IgD-negative memory B cell (primary cell): ENCODE measurements around the gene GPR25. TPM values are rescaled to one million over a fixed set of nuclear protein-coding genes. Genes with fewer than 3 reads are reported as not detected.

Source experiments
- H3K27ac Mint-ChIP-seq, 3 donors: one replicate each; pipeline ENCODE4 v1.8.0; 2020 to 2022; ENCODE audit warnings: mild to moderate bottlenecking in 3 of 3, mixed read lengths in 3 of 3, moderate library complexity in 1 of 3
- H3K27me3 Mint-ChIP-seq: one replicate; pipeline ENCODE4 v1.8.0; 2021; ENCODE audit warnings: mixed read lengths
- H3K36me3 Mint-ChIP-seq: one replicate; pipeline ENCODE4 v1.8.0; 2020; ENCODE audit warnings: mild to moderate bottlenecking, mixed read lengths
- H3K4me1 Mint-ChIP-seq, 3 donors: one replicate each; pipeline ENCODE4 v1.8.0; 2020 to 2022; ENCODE audit warnings: mixed read lengths in 3 of 3, mild to moderate bottlenecking in 1 of 3
- H3K4me3 Mint-ChIP-seq, 4 donors: one replicate each; pipeline ENCODE4 v1.8.0; 2020 to 2022; ENCODE audit warnings: mild to moderate bottlenecking in 4 of 4, mixed read lengths in 4 of 4, moderate library complexity in 3 of 4
- H3K9me3 Mint-ChIP-seq, 3 donors: one replicate each; pipeline ENCODE4 v1.8.0; 2020 to 2021; ENCODE audit warnings: mixed read lengths in 3 of 3, mild to moderate bottlenecking in 1 of 3
- polyA plus RNA-seq: library from polyadenylated mRNA; unstranded; fragments of 300-500 nt; fragmentation: Illumina TruSeq; gene quantifications from one replicate; pipeline ENCODE4 v1.2.3, GENCODE V29; 2021

Gene GPR25
- polyA plus RNA-seq, 1 donor from 2014 or later = 41.1 TPM

- Mint-ChIP-seq H3K27me3 (no peaks in the 10 kb centered on the region), H3K4me1 (peaks cover 50 to 60% (median 53%) of the 10 kb centered on the region in 3 donors), H3K36me3 (no peaks in the 10 kb centered on the region), H3K27ac (peak overlapping the region in 1 of 3 donors; percentile 33), H3K4me3 (peak overlapping the region in 1 of 4 donors; percentile 24), H3K9me3 (no peaks in the 10 kb centered on the region)
Measured at GRCh38 chr1:200866116-200866515, 6.7 kb upstream of the GPR25 start.

DNA sequence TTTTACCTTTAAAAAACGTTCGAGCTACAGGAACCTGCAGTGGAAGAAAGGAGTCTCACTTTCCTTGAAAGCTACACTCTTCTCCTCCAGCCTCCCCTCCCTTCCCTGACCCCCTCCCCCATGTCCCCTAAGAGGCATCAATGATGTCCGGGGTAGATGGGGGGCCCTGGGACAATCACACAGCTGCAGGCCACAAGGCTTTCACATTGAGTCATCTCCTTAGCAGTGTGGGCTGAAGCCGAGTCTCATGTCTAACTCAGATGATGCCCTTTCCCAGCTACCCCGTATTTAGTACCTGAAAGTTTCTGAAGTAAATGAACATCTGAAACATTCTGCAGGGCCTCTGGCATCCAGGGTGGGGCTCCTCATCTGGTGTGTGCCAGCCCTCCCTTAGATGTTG, 6.3 kb upstream of the GPR25 start:
- Mint-ChIP-seq H3K4me3 (peak overlapping the region in 1 of 4 donors; percentile 24), H3K36me3 (no peaks in the 10 kb centered on the region), H3K4me1 (peaks cover 55 to 64% (median 57%) of the 10 kb centered on the region in 3 donors), H3K27me3 (no peaks in the 10 kb centered on the region), H3K9me3 (no peaks in the 10 kb centered on the region), H3K27ac (peak overlapping the region in 1 of 3 donors; percentile 33)

- no peaks in the 10 kb centered on the region for H3K27me3 Mint-ChIP-seq
- peak overlapping the region in 3 of 4 donors; percentile 11 to 71 (median 24) for H3K4me3 Mint-ChIP-seq
- peak overlapping the region in 2 of 3 donors; percentile 78 to 91 for H3K27ac Mint-ChIP-seq
- H3K9me3 Mint-ChIP-seq = no peaks in the 10 kb centered on the region
- peaks cover 57 to 68% (median 60%) of the 10 kb centered on the region in 3 donors for H3K4me1 Mint-ChIP-seq
- no peaks in the 10 kb centered on the region for H3K36me3 Mint-ChIP-seq
Measured at GRCh38 chr1:200867018-200867811, 5.6 kb upstream of the GPR25 start.

GRCh38 chr1:200869376-200869752, 3.4 kb upstream of the GPR25 start:
- Mint-ChIP-seq H3K9me3 (no peaks in the 10 kb centered on the region), H3K27me3 (peaks cover 4% of the 10 kb centered on the region), H3K27ac (peak overlapping the region; percentile 52 to 96 (median 84)), H3K4me1 (peaks cover 49 to 58% (median 51%) of the 10 kb centered on the region in 3 donors), H3K36me3 (no peaks in the 10 kb centered on the region), H3K4me3 (peak overlapping the region; percentile 80 to 98 (median 88))

DNA sequence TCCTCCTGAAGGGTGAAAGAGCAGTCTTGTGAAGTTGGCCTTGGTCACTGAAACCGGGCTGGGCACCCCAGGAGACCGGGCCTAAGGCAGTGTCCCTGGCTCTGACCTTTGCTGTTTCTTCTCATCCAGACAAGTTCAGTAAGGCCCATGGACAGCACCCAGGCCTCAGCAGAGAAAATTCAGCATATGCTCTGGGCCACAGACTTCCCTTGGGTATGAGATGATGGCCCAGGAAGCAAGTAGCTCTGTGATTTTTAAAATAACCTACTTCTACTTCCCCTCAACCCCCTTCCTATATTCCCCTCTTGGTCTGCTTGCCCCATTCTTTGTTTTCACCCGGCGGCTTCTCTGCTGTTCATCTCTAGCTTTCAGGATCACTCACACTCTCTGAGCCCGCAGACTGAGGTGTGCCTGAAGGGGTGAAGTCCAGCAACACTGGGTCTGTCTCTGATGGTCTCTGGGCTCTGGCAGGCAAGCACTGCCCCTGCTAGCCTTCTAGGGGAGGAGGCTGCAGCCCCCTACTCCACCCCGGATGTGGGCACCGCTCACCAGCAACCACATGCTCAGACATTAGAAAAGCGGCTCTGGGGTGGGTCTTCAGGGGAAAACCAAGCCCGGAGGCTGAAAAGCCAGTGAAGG, 2.9 kb upstream of the GPR25 start:
- peaks cover 7% of the 10 kb centered on the region for H3K27me3 Mint-ChIP-seq

GRCh38 chr1:200873116-200873670, 412 bp downstream of the GPR25 start:
- peak overlapping the region; percentile 79 to 93 (median 88) for H3K4me3 Mint-ChIP-seq
- H3K27me3 Mint-ChIP-seq = peaks cover 8% of the 10 kb centered on the region
- peaks cover 43 to 59% (median 51%) of the 10 kb centered on the region in 3 donors for H3K4me1 Mint-ChIP-seq
- no peaks in the 10 kb centered on the region for H3K36me3 Mint-ChIP-seq
- H3K9me3 Mint-ChIP-seq = no peaks in the 10 kb centered on the region
- peak overlapping the region; percentile 77 to 96 (median 90) for H3K27ac Mint-ChIP-seq

More for the DNA sequence above, 2.9 kb upstream of the GPR25 start:
- Mint-ChIP-seq H3K9me3 (no peaks in the 10 kb centered on the region), H3K36me3 (no peaks in the 10 kb centered on the region), H3K27ac (peak overlapping the region; percentile 52 to 96 (median 84)), H3K4me1 (peaks cover 51 to 60% (median 54%) of the 10 kb centered on the region in 3 donors), H3K4me3 (peak overlapping the region; percentile 80 to 98 (median 88))

- Mint-ChIP-seq H3K36me3 (no peaks in the 10 kb centered on the region), H3K4me1 (peaks cover 46 to 63% (median 52%) of the 10 kb centered on the region in 3 donors), H3K9me3 (no peaks in the 10 kb centered on the region), H3K4me3 (peak overlapping the region; percentile 79 to 93 (median 88)), H3K27ac (peak overlapping the region; percentile 77 to 96 (median 90)), H3K27me3 (peaks cover 8% of the 10 kb centered on the region)
Measured at GRCh38 chr1:200873671-200874397, 1.1 kb downstream of the GPR25 start.

DNA sequence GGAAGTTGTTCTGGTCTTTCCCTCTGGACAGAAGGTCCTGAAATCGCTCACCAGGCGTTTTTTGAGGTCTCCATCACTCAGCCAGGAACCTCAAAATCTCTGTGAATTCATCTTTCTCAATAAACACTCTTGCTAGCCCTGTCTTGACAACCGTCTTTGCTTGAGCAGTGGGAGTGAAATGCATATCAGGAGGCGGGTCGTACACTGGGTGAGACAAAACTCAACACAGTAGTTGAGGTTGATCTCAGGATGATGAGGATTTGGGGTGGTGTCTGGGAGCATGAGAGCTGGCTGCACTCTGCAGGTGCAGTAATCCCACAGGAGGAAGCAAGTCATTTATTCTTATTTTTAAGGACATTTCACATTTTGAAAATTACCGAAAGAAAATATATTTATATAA, 1.9 kb downstream of the GPR25 start:
- no peaks in the 10 kb centered on the region for H3K36me3 Mint-ChIP-seq
- H3K4me3 Mint-ChIP-seq = peak overlapping the region; percentile 79 to 93 (median 88)
- peaks cover 8% of the 10 kb centered on the region for H3K27me3 Mint-ChIP-seq
- peaks cover 41 to 58% (median 48%) of the 10 kb centered on the region in 3 donors for H3K4me1 Mint-ChIP-seq
- peak overlapping the region; percentile 77 to 90 (median 90) for H3K27ac Mint-ChIP-seq
- H3K9me3 Mint-ChIP-seq = no peaks in the 10 kb centered on the region

DNA sequence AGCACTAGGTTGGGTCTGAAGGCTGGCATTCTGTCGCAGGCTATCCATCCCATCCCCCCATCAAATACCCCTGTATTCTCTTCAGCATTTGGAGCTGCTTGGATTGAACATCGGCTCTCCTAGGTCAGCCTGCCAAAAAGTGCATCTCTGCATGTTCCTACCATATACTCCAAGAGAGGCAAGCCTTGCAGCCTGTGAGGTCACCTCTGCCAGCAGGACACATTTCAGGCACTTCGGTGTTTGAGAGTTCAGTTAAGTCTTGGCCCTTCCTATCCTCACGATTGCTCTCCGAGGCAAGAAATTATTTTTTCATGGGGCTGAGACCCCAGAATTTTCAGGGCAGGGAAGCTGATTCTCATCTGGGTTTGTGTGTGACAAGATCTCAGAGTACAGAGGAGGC, 2.6 kb downstream of the GPR25 start:
- no peaks in the 10 kb centered on the region for H3K9me3 Mint-ChIP-seq
- peak overlapping the region in 2 of 3 donors; percentile 77 to 90 for H3K27ac Mint-ChIP-seq

GRCh38 chr1:200877010-200877409, 4.2 kb downstream of the GPR25 start:
- peaks cover 8% of the 10 kb centered on the region for H3K27me3 Mint-ChIP-seq
- peak overlapping the region in 1 of 4 donors; percentile 28 for H3K4me3 Mint-ChIP-seq
- H3K36me3 Mint-ChIP-seq = no peaks in the 10 kb centered on the region
- peak overlapping the region in 1 of 3 donors; percentile 95 for H3K27ac Mint-ChIP-seq
- no peaks in the 10 kb centered on the region for H3K9me3 Mint-ChIP-seq
- peaks cover 25 to 52% (median 32%) of the 10 kb centered on the region in 3 donors for H3K4me1 Mint-ChIP-seq

More for the DNA sequence above, 2.6 kb downstream of the GPR25 start:
- H3K4me3 Mint-ChIP-seq = peak overlapping the region in 3 of 4 donors; percentile 32 to 79 (median 72)
- no peaks in the 10 kb centered on the region for H3K36me3 Mint-ChIP-seq
- H3K27me3 Mint-ChIP-seq = peaks cover 8% of the 10 kb centered on the region
- H3K4me1 Mint-ChIP-seq = peaks cover 36 to 59% (median 45%) of the 10 kb centered on the region in 3 donors

- Mint-ChIP-seq H3K4me1 (peaks cover 24 to 50% (median 29%) of the 10 kb centered on the region in 3 donors), H3K36me3 (no peaks in the 10 kb centered on the region), H3K27me3 (peaks cover 8% of the 10 kb centered on the region), H3K27ac (peak overlapping the region; percentile 41 to 79 (median 46)), H3K4me3 (peak overlapping the region in 2 of 4 donors; percentile 25 to 49), H3K9me3 (no peaks in the 10 kb centered on the region)
Measured at GRCh38 chr1:200877839-200878551, 5.2 kb downstream of the GPR25 start.

DNA sequence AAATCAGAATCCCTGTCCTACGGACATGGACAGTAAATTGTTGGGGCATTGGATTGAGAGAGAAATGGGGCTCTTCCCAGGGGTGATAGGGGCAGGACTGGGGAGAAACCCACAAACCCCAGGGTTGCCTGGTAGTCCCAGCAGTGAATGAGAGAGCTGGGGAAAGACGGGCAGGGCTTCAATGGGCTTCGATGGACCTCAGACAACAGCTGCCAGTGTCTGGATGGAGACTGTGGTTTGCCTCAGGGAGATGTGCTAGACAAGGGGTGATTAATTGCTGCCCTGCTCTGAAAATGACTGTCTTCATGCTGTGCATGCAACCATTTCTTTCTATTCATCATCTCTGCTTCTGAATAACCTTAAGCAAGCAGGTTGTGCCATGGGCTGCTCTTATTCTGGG, 7.4 kb downstream of the GPR25 start:
- Mint-ChIP-seq H3K4me1 (peaks cover 19 to 41% (median 23%) of the 10 kb centered on the region in 3 donors), H3K36me3 (no peaks in the 10 kb centered on the region), H3K9me3 (no peaks in the 10 kb centered on the region), H3K27me3 (peaks cover 2% of the 10 kb centered on the region), H3K27ac (no peak overlapping the region), H3K4me3 (peak overlapping the region in 2 of 4 donors; percentile 19 to 58)

DNA sequence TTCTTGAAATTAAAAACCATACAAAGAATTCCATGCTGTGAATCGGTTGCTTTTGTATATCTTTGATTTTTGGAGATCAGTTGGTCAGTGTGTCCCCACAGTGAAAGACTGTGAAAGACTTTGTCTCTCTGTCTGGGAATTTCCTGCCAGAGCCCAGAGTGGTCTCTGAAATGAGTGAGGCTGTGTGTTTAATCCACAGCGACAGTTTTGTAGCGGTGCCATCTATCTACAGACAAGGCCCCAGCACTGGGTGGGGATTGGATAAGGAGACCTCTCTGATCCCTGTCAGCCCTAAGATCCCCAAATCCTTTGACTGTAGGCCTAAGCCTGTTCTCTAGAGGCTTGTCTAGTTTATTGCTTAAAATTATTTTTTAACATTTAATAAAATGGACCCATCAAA, 10.3 kb downstream of the GPR25 start:
- H3K4me1 Mint-ChIP-seq = peaks cover 29 to 44% (median 38%) of the 10 kb centered on the region in 3 donors

More for the DNA sequence above, 10.3 kb downstream of the GPR25 start:
- peak overlapping the region in 1 of 4 donors; percentile 33 for H3K4me3 Mint-ChIP-seq
- no peaks in the 10 kb centered on the region for H3K27me3 Mint-ChIP-seq
- no peaks in the 10 kb centered on the region for H3K9me3 Mint-ChIP-seq
- H3K36me3 Mint-ChIP-seq = no peaks in the 10 kb centered on the region
- peak overlapping the region in 1 of 3 donors; percentile 13 for H3K27ac Mint-ChIP-seq
